HEK293T (cell line): Measurements from ENCODE around the gene FARP1.

Experiments
- CTCF ChIA-PET: fragments of 350-600 bp; formaldehyde crosslinking; extraction: SDS; loops from one replicate; lab custom pipeline; 2021; ENCODE audit warnings: antibody characterized with exemption, inconsistent platforms; lab: Yijun Ruan, JAX
- POLR2A ChIA-PET: fragments of 350-600 bp; formaldehyde crosslinking; extraction: SDS; loops from one replicate; lab custom pipeline; 2020; ENCODE audit warnings: antibody characterized with exemption, inconsistent platforms; lab: Yijun Ruan, JAX
- DNase-seq: peaks from one replicate; pipeline ENCODE4 v3.0.0; 2012; ENCODE audit warnings: mixed read lengths; ENCODE audit errors: extremely low spot score
- ARNT ChIP-seq: fragments of 450-650 bp; IDR thresholded peaks from 2 replicates; pipeline ENCODE4 v1.6.1; 2017; ENCODE audit warnings: mild to moderate bottlenecking
- BHLHE40 ChIP-seq: fragments of 450-650 bp; IDR thresholded peaks from 2 replicates; pipeline ENCODE4 v1.6.1; 2016; ENCODE audit warnings: mild to moderate bottlenecking, moderate library complexity, borderline replicate concordance
- CTBP1 ChIP-seq: fragments of 450-650 bp; IDR thresholded peaks from 2 replicates; pipeline ENCODE4 v1.6.1; 2016; ENCODE audit warnings: borderline replicate concordance
- ELF4 ChIP-seq: fragments of 450-650 bp; IDR thresholded peaks from 2 replicates; pipeline ENCODE4 v1.6.1; 2017; ENCODE audit warnings: antibody characterized with exemption
- FOXA1 ChIP-seq: fragments of 450-650 bp; IDR thresholded peaks from 2 replicates; pipeline ENCODE4 v1.6.1; 2016; ENCODE audit warnings: mild to moderate bottlenecking
- FOXK2 ChIP-seq: fragments of 450-650 bp; IDR thresholded peaks from 2 replicates; pipeline ENCODE4 v1.6.1; 2016; ENCODE audit warnings: mild to moderate bottlenecking
- FOXM1 ChIP-seq: fragments of 450-650 bp; IDR thresholded peaks from 2 replicates; pipeline ENCODE4 v1.6.1; 2017; ENCODE audit warnings: mild to moderate bottlenecking, borderline replicate concordance
- HDGF ChIP-seq: fragments of 450-650 bp; IDR thresholded peaks from 2 replicates; pipeline ENCODE4 v1.6.1; 2017; ENCODE audit warnings: antibody characterized with exemption, borderline replicate concordance
- L3MBTL2 ChIP-seq: fragments of 450-650 bp; conservative IDR thresholded peaks from 2 replicates; pipeline ENCODE4 v1.6.1; 2016; ENCODE audit warnings: mild to moderate bottlenecking
- LEF1 ChIP-seq: fragments of 450-650 bp; IDR thresholded peaks from 2 replicates; pipeline ENCODE4 v1.6.1; 2017; ENCODE audit warnings: mild to moderate bottlenecking, borderline replicate concordance
- NFRKB ChIP-seq: fragments of 450-650 bp; IDR thresholded peaks from 2 replicates; pipeline ENCODE4 v1.6.1; 2016; ENCODE audit warnings: mild to moderate bottlenecking, moderate library complexity
- SP1 ChIP-seq: fragments of 450-650 bp; IDR thresholded peaks from 2 replicates; pipeline ENCODE4 v1.6.1; 2017
- SUZ12 ChIP-seq: fragments of 450-650 bp; IDR thresholded peaks from 2 replicates; pipeline ENCODE4 v1.6.1; 2016; ENCODE audit warnings: mild to moderate bottlenecking
- TARDBP ChIP-seq: fragments of 450-650 bp; IDR thresholded peaks from 2 replicates; pipeline ENCODE4 v1.6.1; 2016
- ZNF384 ChIP-seq: fragments of 450-650 bp; IDR thresholded peaks from 2 replicates; pipeline ENCODE4 v1.6.1; 2016
- TF ChIP-seq, protein P1 (sequence below): fragments of 450-650 bp; IDR thresholded peaks from 2 replicates; pipeline ENCODE4 v1.6.1; 2016

The FARP1 gene

DNA sequence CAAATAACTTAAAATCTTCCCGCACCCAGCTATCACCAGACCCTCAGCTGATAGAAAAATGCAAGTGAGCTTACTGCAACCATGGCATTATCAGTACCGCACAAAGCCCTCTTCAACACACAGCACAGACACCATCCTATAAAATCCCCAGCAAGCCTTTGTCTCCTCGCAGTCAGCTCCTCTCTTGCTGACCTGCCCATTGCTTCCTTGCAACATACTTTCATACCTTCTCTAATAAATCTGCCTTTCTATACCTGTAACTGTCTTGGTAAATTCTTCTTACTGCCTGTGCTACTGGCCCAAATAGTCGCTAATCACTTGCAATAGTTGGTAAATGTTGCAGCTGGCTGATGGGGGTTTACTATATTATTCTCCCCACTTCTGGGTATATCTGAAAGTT lies 43.3 kb upstream of the FARP1 start:
- DNase-seq = no peak
- ChIA-PET POLR2A (no interaction called here), CTCF (no interaction called here)
- TF ChIP-seq, protein P1, sequence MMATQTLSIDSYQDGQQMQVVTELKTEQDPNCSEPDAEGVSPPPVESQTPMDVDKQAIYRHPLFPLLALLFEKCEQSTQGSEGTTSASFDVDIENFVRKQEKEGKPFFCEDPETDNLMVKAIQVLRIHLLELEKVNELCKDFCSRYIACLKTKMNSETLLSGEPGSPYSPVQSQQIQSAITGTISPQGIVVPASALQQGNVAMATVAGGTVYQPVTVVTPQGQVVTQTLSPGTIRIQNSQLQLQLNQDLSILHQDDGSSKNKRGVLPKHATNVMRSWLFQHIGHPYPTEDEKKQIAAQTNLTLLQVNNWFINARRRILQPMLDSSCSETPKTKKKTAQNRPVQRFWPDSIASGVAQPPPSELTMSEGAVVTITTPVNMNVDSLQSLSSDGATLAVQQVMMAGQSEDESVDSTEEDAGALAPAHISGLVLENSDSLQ = no peak
- TF ChIP-seq FOXK2 = no peak
- TF ChIP-seq L3MBTL2 = no peak
- TF ChIP-seq BHLHE40 = no peak
- TF ChIP-seq CTBP1 = no peak
- TF ChIP-seq SP1 = no peak
- no peak for TF ChIP-seq FOXM1
- no peak for TF ChIP-seq NFRKB
- TF ChIP-seq HDGF = no peak
- TF ChIP-seq ZNF384 = no peak
- no peak for TF ChIP-seq ELF4
- no peak for TF ChIP-seq FOXA1
- no peak for TF ChIP-seq LEF1
- no peak for TF ChIP-seq ARNT
- TF ChIP-seq TARDBP = no peak
- TF ChIP-seq SUZ12 = no peak

DNA sequence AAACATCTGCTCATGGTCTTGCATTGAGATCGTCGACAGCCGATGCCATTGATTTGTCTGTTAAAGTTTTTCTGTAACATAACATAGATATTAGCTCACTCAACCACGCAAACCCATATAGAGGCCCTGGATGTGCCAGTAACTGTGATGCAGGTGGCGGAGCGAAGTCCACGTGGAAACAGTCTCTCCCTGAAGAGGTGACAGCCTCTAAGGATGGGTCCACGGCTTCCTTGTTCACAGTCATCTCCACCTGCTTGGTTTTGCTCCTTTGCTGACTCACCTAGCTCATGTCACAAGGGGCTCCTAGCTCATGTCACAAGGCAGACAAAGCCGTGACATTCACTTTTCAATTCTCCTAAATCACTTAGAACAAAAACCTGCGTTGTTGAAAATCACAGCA lies 42.4 kb upstream of the FARP1 start:
- TF ChIP-seq SUZ12 = no peak
- TF ChIP-seq CTBP1 = no peak
- TF ChIP-seq NFRKB = no peak
- TF ChIP-seq FOXM1 = no peak
- TF ChIP-seq, protein P1 = no peak
- TF ChIP-seq ARNT = no peak
- TF ChIP-seq BHLHE40 = no peak
- TF ChIP-seq L3MBTL2 = no peak
- TF ChIP-seq TARDBP = no peak
- no peak for TF ChIP-seq FOXK2
- TF ChIP-seq ELF4 = no peak
- no peak for TF ChIP-seq HDGF
- CTCF ChIA-PET = no interaction called here

DNA sequence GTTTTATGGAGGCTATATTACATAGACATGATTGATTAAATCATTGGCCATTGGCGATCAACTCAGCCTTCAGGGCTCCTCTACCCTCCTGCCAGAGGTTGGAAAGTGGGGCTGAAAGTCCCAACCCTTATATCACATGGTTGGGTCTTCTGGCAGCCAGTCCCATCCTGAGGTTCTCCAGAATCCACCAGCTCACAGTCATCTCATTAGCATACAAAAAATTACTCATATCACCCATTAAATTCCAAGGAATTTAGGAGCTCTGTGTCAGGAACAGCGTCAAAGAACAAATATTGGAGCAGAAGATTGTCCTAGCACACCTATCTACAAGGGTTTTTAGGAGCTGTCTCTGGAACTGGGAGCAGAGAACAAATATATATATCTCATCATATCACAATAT lies 39.4 kb upstream of the FARP1 start:
- ChIA-PET CTCF (interaction anchor here (0.6 kb wide), 1 partner anchor 27 kb away, joined by 3 read pairs; no protein-coding TSS in a partner anchor), POLR2A (no interaction called here)
- DNase-seq = no peak
- no peak for TF ChIP-seq ELF4
- TF ChIP-seq LEF1 = no peak
- TF ChIP-seq FOXA1 = no peak
- no peak for TF ChIP-seq BHLHE40
- TF ChIP-seq NFRKB = no peak
- no peak for TF ChIP-seq TARDBP
- TF ChIP-seq SUZ12 = no peak
- TF ChIP-seq, protein P1 = no peak
- TF ChIP-seq L3MBTL2 = no peak
- no peak for TF ChIP-seq SP1
- no peak for TF ChIP-seq CTBP1
- TF ChIP-seq ZNF384 = no peak
- TF ChIP-seq HDGF = no peak
- no peak for TF ChIP-seq FOXK2
- TF ChIP-seq FOXM1 = no peak
- TF ChIP-seq ARNT = no peak

More for the DNA sequence above, 42.4 kb upstream of the FARP1 start:
- POLR2A ChIA-PET = no interaction called here
- no peak for DNase-seq

DNA sequence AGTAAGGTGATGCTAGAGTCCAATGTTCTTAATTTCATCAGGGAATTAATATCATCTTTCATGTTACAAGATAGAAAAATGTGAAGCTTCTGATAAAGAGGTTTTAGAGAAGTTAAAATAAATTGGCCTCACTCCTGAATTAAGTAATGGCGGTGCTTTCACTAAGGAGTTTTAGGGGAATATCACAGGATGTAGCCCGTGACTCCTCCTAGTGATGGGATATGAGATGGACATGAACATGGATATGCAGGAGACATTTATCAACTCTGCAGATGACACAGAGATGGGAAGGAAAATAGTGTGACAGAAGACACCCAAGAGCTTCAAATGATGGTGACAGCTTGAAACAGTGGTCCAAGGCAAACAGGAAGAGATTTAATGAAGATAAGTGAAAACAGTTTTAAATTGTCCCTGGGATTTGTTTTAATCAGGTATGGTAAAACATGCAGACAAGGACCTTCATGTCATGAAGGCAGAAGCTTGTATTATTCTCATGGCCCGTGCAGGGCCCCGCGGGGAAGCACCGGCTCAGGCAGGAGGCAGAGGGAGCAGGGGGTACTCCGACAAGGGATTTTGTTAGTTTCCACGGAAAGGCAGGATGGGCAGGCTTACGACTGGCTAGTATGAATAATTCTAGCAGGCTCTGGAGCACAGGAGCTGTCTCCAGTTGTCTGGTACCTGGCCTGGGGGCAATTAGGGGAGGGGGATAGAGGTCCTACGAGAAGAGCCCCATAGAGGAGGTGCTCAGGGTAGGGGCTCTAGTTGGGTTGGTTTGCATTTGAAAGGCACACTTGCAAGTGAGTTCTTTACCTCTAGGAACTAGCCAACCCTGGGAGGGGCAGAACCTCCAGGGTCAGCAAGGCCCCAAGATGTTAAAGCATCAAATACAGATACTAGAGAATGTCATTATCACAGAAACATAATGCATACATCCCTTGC lies 38.7 kb upstream of the FARP1 start:
- POLR2A ChIA-PET = no interaction called here
- TF ChIP-seq TARDBP (no peak), ELF4 (no peak), ARNT (no peak), ZNF384 (no peak), BHLHE40 (no peak), LEF1 (no peak), SUZ12 (no peak), SP1 (no peak), NFRKB (no peak), HDGF (no peak), FOXK2 (no peak), FOXM1 (no peak), FOXA1 (no peak)
- TF ChIP-seq, protein P1 = no peak
- DNase-seq = no peak
- CTCF ChIA-PET = interaction anchor here (0.6 kb wide), 1 partner anchor 27 kb away, joined by 3 read pairs; no protein-coding TSS in a partner anchor

DNA sequence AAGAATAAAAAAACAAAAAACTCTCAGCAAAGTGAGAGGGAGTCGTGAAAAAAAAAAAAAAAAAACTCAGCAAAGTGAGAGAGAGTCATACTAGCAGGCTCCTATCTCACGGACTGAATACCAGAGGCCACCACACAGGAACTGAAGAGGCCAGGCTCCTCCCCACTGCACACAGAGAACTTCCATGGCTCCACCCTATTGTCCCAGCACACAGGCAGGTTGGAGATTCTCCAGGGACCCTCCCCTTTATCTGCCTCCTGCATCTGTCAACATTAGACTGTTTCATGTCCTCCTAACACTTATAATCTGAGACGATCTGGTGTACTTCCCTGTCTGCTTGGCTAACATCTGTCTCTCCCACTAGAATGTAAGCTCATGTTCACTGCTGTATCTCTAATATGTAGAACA lies 37.0 kb upstream of the FARP1 start:
- CTCF ChIA-PET = no interaction called here
- POLR2A ChIA-PET = no interaction called here
- no peak for DNase-seq
- TF ChIP-seq FOXA1 (no peak), ARNT (no peak), FOXM1 (no peak), NFRKB (no peak), SP1 (no peak), ZNF384 (no peak), FOXK2 (no peak), SUZ12 (no peak), HDGF (no peak), ELF4 (no peak), LEF1 (no peak), CTBP1 (no peak), L3MBTL2 (no peak), BHLHE40 (no peak), TARDBP (no peak)
- TF ChIP-seq, protein P1 = no peak
